ENCODE measurements around the gene IL27RA.

DNA sequence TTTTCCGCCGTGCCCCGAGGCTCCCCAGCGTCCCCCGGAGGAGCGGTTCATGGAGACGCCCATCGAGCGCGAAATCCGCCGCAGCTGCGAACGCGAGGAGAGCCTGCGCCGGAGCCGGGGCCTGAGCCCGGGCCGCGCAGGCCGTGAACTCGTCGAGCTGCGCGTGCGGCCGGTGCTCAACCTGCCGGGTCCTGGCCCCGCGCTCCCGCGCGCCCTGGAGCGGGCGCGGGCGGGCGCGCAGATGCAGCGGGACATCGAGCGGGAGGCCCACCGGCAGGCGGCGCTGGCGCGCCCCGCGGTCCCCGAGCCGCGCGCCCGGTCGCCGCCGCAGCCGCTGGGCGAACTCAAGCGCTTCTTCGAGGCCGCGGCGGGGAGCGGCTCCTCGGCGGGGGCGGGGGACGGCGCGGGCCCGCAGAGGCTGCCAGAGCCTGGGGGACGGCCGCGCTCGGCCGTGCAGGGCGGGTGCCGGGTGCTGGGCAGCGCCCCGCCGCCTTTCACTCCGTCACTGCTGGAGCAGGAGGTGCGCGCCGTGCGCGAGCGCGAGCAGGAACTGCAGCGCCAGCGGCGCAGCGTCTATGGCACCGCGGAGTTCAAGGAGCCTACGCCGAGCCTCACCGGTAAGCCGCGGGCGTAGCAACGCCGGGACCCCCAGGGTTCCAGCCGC, 41.8 kb downstream of the IL27RA start:
- TF ChIP-seq POLR2AphosphoS5 (IDR thresholded peaks at IDR 0.05; ENCODE audit: low read depth, low read length) (no peak), SIN3A (IDR thresholded peaks at IDR 0.05; ENCODE audit: borderline replicate concordance, insufficient read depth, low read length) (no peak)

All from PFSK-1 (cell line).